Peyer's patch (tissue), 4 donors: ENCODE data around the gene UGT1A3.

Experiments used
- CTCF ChIP-seq, 6 experiments: fragments of 450-650 bp in 4 of 6; fragments of 200-600 bp in 2 of 6; sonication (generic) in 1 of 6; IDR thresholded peaks; one replicate each; pipeline ENCODE4 v1.5.1; 2017 to 2019; ENCODE audit warnings: antibody characterized with exemption in 6 of 6, mild to moderate bottlenecking in 3 of 6, moderate library complexity in 1 of 6
- POLR2A ChIP-seq, 2 donors: fragments of 450-650 bp; IDR thresholded peaks; one replicate each; pipeline ENCODE4 v1.5.1; 2017; ENCODE audit warnings: antibody characterized with exemption in 2 of 2, mild to moderate bottlenecking in 2 of 2, moderate library complexity in 2 of 2

GRCh38 chr2:233822101-233822771 lies 93.4 kb downstream of the UGT1A3 start:
- TF ChIP-seq CTCF (IDR thresholded peaks at IDR 0.05) (no peak), POLR2A (IDR thresholded peaks at IDR 0.05) (no peak)
